HG02588 (cell line): ENCODE data around the gene SMYD3.

Source experiments
- ATAC-seq: cut with Tn5 transposase; IDR thresholded peaks from one replicate; pipeline ENCODE4 v1.9.1; 2021; ENCODE audit warnings: mild to moderate bottlenecking, moderate library complexity; ENCODE audit not compliant: unreplicated experiment

The SMYD3 gene

DNA sequence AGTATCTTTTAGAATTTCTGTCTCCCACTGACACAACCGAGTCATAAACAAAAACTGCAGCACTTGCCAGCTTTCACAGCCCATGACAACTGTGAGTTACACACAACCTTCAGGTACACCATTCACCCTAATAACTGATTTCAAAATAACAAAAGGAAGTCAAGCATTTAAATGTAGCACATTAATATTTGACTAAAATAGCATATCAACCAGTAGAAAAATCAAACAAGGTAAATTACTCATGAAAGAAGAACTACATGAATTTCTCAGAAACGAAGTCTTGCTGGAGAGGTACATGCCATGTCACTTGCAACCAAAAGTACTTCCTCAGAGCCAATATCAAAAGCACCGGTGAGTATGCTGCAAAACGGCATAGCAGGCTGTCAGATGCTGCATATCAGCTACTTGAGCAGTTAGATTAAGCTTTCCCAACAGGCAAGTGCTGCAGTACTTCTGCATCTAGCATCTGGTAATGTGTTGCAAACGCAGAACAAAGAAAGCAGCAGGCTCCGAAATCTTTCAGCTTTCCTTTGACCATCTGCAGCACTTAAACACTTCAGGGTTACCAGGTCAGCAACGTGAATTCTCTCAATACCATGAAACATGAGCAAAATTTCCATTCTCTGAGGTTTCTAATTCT is 223.2 kb downstream of the SMYD3 start:
- no peak for ATAC-seq

DNA sequence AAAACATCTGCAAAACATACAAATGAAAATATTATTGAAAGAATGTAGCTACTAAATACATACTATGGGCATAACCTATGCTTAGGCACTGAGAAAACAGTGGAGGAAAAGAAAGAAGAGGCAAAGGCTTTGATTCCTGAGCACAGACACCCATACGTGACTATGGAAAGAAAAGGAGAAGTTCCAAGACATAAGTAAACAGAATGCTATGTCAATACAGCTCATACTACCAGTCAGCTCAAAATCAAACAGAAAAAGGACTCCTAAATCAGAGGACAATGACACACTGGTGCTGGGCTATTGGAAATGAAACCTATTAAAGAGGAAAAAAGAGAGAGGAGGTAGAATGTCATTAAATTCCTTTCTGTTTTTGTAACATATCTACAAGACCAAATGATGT is 225.4 kb downstream of the SMYD3 start:
- no peak for ATAC-seq

DNA sequence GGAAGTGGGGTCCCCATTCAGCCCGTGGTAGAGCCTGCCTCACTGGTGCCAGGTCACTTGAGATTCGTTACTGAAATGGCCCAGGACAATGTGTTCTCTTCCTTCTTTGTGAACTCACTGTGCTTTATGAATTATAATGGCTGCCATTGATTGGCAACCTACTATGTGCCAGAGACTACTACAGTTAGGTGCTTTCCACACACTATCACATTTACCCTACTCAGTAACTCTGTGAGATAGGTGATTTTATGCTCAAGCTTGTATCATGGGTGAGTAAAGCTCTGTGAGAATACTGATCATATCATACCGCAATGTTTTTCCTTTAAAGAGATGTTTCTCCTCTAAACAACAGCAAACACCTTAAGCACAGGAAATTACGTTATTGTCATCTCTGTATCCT is 225.9 kb downstream of the SMYD3 start:
- no peak for ATAC-seq

DNA sequence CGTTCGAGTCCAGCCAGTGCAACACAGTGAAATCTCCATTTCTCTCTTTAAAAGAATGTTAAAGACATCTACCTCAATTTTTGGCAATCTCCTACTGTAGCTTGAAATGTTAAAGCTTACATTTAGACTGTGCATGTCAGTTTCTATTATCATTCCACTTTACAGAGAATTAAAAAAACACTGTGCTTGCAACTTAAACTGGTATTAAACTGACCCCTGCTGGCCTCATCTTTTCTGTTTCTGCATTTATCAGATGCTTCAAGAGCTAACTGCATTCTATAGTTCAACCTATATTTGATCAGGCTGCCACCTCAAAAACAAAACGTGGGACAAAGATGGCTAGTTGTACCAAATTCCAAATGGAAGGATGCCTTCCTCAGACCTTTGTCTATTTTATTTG is 226.5 kb downstream of the SMYD3 start:
- ATAC-seq, result no peak

DNA sequence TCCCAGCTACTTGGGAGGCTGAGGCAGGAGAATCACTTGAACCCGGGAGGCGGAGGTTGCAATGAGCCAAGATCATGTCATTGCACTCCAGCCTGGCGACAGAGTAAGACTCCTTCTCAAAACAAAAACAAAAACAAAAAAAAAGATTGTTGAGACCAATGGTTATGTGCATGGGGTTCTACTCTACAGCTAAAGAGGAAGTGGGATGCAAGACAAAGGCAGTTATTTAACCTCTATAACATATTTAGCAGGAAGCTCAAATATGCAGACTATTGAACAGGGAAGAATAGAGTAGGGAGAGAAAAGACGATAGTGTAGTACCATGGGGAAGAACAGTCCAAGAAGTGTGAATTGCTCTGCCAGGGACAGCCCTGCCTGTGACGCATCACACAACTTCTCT is 227.7 kb downstream of the SMYD3 start:
- ATAC-seq, result no peak

DNA sequence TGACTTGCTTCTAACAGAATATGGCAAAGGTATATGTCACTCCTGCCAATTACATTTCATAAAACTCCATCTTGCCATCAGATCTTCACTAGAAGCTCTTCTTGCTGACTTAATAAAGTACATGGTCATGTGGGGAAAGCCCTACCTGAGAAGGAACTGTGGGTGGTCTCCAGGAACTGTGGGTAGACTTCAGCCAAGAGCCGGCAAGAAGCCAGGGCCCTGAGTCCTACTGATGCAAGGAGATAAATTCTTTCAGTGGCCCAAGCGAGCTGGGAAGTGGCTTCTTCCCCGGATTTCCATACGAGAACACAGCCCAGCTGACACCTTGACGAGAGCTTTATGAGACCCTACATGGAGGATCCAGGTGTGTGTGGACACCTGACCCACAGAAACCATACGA is 228.7 kb downstream of the SMYD3 start:
- no peak for ATAC-seq

DNA sequence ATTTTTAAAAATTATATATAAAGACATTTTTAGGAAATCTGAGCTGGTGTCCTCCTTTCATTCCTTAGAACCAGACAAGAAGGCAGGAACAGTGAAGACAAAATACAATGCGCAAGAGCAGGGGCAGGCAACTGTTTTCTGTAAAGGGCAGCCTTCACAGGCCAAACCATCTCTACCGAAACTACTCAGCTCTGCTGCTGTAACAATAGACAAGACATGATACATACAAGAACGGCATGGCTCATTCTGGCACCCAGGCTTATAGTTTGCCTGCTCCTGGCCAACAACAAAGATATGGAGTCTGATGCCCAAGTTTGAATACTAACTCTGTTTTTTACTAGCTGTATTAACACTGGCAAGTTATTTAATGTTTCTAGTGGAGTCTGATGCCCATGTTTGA is 232.0 kb downstream of the SMYD3 start:
- ATAC-seq, result no peak

DNA sequence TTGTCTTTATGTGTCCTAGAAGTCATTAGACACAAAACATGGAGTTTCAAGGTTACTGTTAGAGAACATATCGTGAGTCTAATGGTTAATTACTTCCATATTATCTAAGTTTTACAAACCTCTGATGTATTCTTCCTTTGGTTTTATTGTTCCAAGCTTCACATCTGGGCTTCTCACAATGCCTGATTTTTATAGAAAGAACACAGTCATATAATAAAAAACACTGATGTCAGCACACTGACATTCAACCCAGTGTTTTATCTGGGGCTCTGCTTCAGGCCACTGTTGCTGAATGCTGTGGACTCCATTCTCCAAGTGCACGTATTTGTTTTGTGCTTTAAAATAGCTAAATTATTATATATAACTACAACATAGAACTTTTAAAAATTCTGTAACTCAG is 232.9 kb downstream of the SMYD3 start:
- ATAC-seq, result no peak

DNA sequence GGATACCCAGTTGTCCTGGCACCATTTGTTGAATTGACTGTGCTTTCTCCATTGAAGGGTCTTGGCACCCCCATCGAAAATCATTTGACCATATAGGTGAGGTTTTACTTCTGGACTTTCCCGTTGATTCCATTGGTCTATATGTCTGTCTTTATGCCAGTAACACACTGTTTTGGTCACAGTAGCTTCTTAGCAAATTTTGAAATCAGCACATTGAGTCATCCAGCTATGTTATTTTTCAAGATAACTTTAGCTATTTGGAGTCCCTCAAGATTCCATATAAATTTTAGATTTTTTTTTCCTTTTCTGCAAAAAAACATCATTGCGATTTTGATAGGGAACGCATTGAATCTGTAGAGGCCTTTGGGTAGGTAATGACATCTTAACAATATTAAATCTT is 235.6 kb downstream of the SMYD3 start:
- no peak for ATAC-seq

DNA sequence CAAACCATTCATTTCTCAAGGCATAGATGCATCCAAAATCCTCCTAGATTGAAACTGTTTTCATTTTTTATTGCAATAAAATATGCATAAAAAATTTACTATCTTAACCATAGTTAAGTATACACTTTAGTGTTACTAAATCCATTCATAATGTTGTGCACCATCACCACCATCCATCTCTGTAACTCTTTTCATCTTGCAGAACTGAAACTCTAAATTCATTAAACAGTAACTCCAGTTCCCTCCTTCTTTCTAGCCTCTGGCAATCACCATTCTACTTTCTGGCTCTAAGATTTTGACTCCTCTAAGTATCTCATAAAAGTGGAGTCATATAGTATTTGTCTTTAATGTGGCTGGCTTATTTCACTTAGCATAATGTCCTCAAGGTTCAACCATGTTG is 236.8 kb downstream of the SMYD3 start:
- peak; percentile 68 for ATAC-seq

DNA sequence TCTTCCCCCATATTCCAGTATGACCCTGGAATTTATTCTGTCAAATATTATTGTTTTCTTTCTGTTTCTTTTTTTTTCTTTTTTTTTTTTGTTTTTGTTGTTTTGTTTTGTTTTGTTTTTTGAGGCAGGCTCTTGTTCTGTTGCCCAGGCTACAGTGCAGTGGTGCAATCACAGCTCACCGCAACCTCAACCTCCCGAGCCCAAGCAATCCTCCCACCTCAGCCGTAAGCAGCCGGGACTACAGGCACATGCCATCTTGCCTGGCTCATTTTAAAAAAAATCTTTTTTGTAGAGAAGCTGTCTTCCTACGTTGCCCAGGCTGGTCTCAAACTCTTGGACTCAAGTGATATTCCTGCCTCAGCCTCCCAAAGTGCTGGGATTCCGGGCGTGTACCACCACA is 237.6 kb downstream of the SMYD3 start:
- ATAC-seq, result no peak

DNA sequence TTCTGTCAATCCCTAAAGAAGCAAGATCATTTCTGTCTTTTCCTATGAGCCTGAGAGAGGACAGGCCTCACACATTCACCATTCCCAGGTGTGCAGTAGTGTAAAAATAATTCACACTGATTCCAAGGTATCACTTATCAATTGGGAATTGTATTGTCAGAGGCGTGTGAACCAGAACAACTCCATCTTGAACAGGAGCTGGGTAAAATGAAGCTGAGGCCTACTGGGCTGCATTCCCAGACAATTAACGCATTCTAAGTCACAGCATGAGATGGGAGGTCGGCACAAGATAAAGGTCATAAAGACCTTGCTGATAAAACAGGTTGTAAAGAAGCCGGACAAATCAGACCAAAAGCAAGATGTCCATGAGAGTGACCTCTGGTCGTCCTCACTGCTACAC is 239.2 kb downstream of the SMYD3 start:
- no peak for ATAC-seq

DNA sequence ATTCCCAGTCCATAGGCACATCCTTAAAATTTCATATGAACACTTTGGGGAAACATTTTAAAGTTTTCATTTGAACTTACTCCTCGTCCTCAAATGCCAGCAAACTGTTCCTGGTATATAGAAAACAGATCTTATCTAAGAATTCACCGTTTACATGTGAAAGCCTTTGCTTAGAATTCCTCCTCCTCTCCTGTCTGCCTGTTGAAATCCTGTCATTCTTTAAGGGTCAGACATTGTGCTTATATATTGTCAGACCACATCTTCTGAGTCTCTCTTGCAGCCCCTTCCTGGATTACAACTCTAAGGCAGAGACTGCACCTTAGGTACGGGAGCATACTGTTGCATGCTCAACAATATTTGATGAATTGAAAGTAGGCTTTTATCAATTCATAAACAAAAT is 239.7 kb downstream of the SMYD3 start:
- no peak for ATAC-seq

DNA sequence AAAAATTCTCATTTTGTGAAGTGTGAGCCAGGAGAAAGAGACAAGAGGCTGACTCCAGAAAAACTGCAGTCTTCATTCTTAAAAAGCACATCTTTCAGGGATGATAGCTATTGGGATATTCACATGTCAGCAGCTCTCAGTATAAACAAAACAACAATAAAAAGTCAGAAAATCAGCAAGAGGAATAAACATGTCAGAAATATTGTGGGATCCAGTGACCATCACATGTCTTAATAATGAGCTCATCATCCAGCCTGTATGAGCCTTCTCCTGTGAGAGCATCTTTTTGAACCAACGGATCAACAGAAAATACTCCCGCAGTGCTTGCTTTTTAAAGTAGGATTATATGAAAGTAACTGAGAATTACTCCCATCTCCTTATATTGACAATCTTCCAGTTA is 241.6 kb downstream of the SMYD3 start:
- ATAC-seq, result no peak

DNA sequence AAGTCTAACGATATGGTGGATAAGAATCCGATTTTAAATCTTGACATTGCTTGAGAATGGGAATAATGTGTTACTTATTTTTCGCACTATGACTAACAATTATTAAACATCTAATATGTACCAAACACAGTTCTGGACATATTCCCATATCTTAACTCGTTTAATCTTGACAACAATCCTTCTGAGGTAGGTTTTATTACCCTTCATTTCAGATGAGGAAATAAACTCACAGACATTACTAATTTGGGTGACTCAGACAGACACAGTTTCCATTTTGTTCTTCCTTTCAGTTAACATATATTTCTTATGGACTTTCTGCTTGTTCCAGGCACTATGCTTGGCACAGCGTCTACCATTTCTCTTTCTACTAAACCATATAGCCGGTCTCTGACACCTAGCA is 244.8 kb downstream of the SMYD3 start:
- no peak for ATAC-seq

DNA sequence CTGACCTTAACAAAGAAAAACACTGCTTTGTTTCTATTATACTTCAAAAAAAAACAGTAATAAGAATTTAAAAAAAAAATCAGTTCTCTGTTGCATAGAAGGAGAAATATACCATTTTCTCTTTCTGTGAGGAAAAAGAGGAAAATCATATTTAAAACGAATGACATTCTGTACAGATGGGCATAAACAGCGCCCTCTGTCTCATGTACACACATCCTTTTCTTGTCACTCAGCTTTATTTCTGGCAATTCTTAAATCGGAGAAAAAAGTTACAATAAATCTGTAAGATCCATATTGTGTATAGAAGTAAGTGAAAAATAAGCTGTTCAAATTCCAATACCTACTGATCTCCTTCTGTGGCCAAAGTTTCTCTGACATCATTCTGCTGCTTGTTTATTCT is 245.4 kb downstream of the SMYD3 start:
- no peak for ATAC-seq

DNA sequence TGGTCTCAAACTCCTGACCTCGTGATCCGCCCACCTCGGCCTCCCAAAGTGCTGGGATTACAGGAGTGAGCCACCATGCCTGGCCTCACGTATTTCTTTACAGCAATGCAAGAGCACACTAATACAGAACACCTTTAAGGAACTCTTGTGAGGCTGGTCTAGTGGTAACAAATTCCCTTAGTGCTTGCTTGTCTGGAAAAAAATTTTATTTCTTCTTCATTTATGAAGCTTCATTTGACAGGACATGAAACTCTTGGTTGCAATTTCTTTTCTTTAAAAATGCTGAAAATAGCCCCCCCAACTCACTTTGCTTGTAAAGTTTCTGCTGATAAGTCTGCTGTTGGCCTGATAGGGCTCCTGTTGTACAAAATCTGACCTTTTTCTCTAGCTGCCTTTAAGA is 248.8 kb downstream of the SMYD3 start:
- ATAC-seq, result no peak

DNA sequence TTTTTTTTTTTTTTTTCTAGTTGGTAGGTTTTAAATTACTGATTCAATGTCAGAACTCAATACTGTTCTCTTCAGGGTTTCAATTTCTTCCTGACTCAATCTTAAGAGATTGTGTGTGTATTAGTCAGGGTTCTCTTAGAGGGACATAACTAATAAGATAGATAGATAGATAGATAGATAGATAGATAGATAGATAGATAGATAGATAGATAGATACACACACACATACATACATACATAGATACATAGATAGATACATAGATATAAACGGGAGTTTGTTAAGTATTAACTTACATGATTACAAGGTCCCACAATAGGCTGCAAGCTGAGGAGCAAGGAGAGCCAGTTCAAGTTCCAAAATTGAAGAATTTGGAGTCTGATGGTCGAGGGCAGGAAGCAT is 251.3 kb downstream of the SMYD3 start:
- no peak for ATAC-seq

DNA sequence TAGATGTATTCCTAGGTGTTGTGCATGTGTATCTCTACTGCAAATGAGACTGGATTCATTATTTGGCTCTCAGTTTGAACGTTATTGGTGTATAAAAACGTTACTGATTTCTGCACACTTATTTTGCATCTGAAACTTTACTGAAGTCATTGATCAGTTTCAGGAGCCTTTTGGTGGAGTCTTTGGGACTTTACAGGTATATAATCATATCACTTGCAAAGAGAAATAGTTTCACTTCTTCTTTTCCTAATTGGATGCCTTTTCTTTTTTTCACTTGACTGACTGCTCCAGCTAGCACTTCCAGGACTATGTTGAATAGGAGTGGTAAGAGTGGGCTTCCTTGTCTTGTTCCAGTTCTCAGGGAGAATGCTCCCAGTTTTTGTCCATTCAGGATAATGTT is 252.2 kb downstream of the SMYD3 start:
- no peak for ATAC-seq

DNA sequence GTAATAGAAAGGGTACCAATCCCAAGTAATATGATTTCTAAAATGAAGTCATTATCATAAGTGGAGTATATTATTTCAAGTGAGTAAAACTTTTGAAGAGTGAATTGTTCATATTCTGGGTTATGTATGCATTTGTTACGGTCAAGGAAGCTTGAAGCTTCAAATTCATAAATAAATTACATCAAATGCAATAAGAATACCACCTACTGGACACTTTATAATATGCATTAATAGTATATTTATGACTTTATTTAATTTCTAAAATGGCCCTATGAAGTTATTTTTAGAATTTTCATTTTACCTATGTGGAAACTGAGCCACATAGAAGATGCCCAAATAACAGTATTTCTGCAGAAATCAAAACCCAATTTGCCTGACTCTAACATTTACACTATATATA is 260.6 kb downstream of the SMYD3 start:
- ATAC-seq, result no peak

DNA sequence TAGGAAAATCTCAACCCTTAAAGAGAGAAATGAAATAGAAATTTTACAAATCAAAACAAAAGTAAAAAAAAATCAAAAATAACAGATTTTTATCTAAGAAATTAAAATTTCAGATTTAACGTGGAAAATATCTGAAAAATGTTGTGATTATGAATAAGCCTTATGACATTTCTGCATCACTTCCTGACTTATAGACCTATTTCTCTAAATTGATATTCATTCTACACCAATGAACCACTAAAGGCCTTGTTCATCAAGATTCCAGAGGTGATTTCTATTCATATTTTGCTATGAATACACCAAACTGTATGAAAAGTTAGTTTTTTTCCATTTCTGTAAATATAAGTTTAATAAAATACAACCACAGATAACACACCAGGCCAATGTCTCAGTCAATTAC is 261.5 kb downstream of the SMYD3 start:
- no peak for ATAC-seq

DNA sequence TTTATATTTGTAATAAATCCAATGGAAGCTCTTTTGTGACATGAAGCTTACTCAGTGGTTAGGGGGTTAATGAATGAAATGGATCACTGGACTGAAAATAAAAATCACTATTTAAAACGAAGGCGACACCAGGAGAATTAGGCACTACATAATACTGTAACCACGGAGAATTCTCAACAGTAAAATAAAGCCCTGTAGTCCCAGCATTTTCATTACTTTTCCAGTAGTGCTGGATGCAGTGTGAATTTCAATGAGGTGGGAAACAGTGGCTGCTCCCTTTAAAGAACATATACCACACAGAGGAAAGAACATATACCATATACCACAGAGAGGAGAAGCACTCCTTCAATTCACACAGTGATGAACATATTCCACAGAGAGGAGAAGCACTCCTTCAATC is 275.0 kb downstream of the SMYD3 start:
- no peak for ATAC-seq

DNA sequence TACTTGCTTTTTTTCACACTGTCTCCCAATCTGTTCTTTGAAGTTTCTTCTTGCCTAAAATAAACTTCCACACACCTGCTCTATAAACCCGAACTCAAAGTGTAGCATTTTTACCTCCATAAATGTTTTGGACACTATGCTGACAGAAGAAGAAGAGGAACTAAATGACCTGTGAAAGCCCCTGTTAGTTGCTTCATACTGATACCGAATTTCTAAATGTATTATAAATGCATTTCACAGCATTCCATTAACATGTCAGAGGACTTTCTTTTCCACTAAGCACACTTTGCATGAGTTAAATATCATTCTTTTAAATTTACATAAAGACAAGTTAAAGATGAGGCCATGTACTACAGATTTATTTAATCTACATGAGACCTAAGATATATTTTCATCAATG is 281.0 kb downstream of the SMYD3 start:
- ATAC-seq, result no peak
